ENCODE measurements around the gene RHBDD1. TPM values are rescaled to one million over a fixed set of nuclear protein-coding genes. Genes with fewer than 3 reads are reported as not detected.

RHBDD1 gene
- total RNA-seq, 3 donors from 2014 or later (not counting 1 experiment from before 2014, with no cell fraction given), result 33.7 to 49.7 (median 47.7) TPM

GRCh38 chr2:226916669-226917068 is 80.8 kb downstream of the RHBDD1 start:
- Mint-ChIP-seq H3K36me3 (peaks cover 7% of the 10 kb centered on the region), H3K27ac (no peak overlapping the region)

GRCh38 chr2:226932443-226932842 is 96.6 kb downstream of the RHBDD1 start:
- Mint-ChIP-seq H3K27me3 (ENCODE audit: low read depth in 2 of 2) (no peaks in the 10 kb centered on the region), H3K36me3 (no peaks in the 10 kb centered on the region), H3K4me1 (peaks cover 10 to 13% of the 10 kb centered on the region in 2 donors), H3K4me3 (no peak overlapping the region), H3K9me3 (peaks cover 2 to 3% of the 10 kb centered on the region in 2 donors), H3K27ac (no peak overlapping the region)
- Histone ChIP-seq H3K9me3 (ENCODE audit: control insufficient read depth, insufficient read depth, low read length) (no peaks in the 10 kb centered on the region), H3K4me3 (ENCODE audit: low read length) (no peak overlapping the region), H3K4me1 (ENCODE audit: control insufficient read depth, insufficient read depth, low read length) (no peaks in the 10 kb centered on the region), H3K36me3 (ENCODE audit: control insufficient read depth, insufficient read depth, low read length) (no peaks in the 10 kb centered on the region), H3K27ac (ENCODE audit: low read length) (no peak overlapping the region), H3K27me3 (ENCODE audit: control insufficient read depth, insufficient read depth, low read length) (no peaks in the 10 kb centered on the region)
- 96% methylated on average over 3 of the region's 5 CpGs for WGBS (ENCODE audit: insufficient coverage)
- intact Hi-C loops (cut with micrococcal nuclease), result no loop called here
- no peak for DNase-seq
- no peak for ATAC-seq
- no peak for TF ChIP-seq CTCF (IDR thresholded peaks at IDR 0.05)

More at GRCh38 chr2:226916669-226917068, 80.8 kb downstream of the RHBDD1 start:
- no peak overlapping the region for H3K4me3 Mint-ChIP-seq
- no peak for DNase-seq
- H3K36me3 ChIP-seq (ENCODE audit: control insufficient read depth, insufficient read depth, low read length), result peaks cover 2% of the 10 kb centered on the region
- H3K4me1 Mint-ChIP-seq, result peaks cover 0 to 4% of the 10 kb centered on the region in 2 donors
- H3K27me3 ChIP-seq (ENCODE audit: control insufficient read depth, insufficient read depth, low read length), result no peaks in the 10 kb centered on the region
- no peaks in the 10 kb centered on the region for H3K27me3 Mint-ChIP-seq (ENCODE audit: low read depth in 2 of 2)
- H3K4me1 ChIP-seq (ENCODE audit: control insufficient read depth, insufficient read depth, low read length), result no peaks in the 10 kb centered on the region
- intact Hi-C loops (cut with micrococcal nuclease), result no loop called here
- H3K9me3 Mint-ChIP-seq, result peaks cover 4% of the 10 kb centered on the region in 2 donors
- WGBS (ENCODE audit: insufficient coverage), result 77% methylated on average over 1 of the region's 1 CpG
- no peak for TF ChIP-seq CTCF (IDR thresholded peaks at IDR 0.05)
- no peak overlapping the region for H3K27ac ChIP-seq (ENCODE audit: low read length)
- ATAC-seq, result no peak
- H3K9me3 ChIP-seq (ENCODE audit: control insufficient read depth, insufficient read depth, low read length), result no peaks in the 10 kb centered on the region
- no peak overlapping the region for H3K4me3 ChIP-seq (ENCODE audit: low read length)

GRCh38 chr2:226934546-226935201 is 98.8 kb downstream of the RHBDD1 start:
- Histone ChIP-seq H3K27ac (ENCODE audit: low read length) (no peak overlapping the region), H3K27me3 (ENCODE audit: control insufficient read depth, insufficient read depth, low read length) (no peaks in the 10 kb centered on the region), H3K4me1 (ENCODE audit: control insufficient read depth, insufficient read depth, low read length) (no peaks in the 10 kb centered on the region), H3K36me3 (ENCODE audit: control insufficient read depth, insufficient read depth, low read length) (no peaks in the 10 kb centered on the region), H3K9me3 (ENCODE audit: control insufficient read depth, insufficient read depth, low read length) (no peaks in the 10 kb centered on the region), H3K4me3 (ENCODE audit: low read length) (no peak overlapping the region)
- intact Hi-C loops (cut with micrococcal nuclease), result no loop called here
- Mint-ChIP-seq H3K9me3 (no peaks in the 10 kb centered on the region), H3K4me1 (peaks cover 10 to 13% of the 10 kb centered on the region in 2 donors), H3K4me3 (no peak overlapping the region), H3K36me3 (no peaks in the 10 kb centered on the region), H3K27me3 (ENCODE audit: low read depth in 2 of 2) (no peaks in the 10 kb centered on the region), H3K27ac (peak overlapping the region; percentile 7 to 27)
- ATAC-seq, result peak; percentile 73 to 94 (median 82)
- no peak for DNase-seq
- no peak for TF ChIP-seq CTCF (IDR thresholded peaks at IDR 0.05)
- 79% methylated on average over 2 of the region's 2 CpGs for WGBS (ENCODE audit: insufficient coverage)

Data from natural killer cell (primary cell).